T-helper 17 cell (primary cell): ENCODE measurements around the gene AUH. TPM values are rescaled to one million over a fixed set of nuclear protein-coding genes. Genes with fewer than 3 reads are reported as not detected.

ENCODE experiments used
- ATAC-seq: fragments of 150-1000 bp; cut with Tn5 transposase; 2 replicates; pipeline ENCODE4 v1.10.0; 2021; ENCODE audit warnings: mild to moderate bottlenecking, moderate library complexity
- DNase-seq, 3 donors: peaks; one replicate each; pipeline versions ENCODE4 v3.0.0 to v3.0.0-alpha.2; 2020 to 2021
- H3K9me3 ChIP-seq: one replicate; pipeline ENCODE4 v1.7.0; 2013; ENCODE audit warnings: low read length, mild to moderate bottlenecking; ENCODE audit not compliant: control insufficient read depth, poor library complexity, severe bottlenecking
- H3K27ac Mint-ChIP-seq: one replicate; pipeline ENCODE4 v1.8.0; 2022; ENCODE audit warnings: mild to moderate bottlenecking, moderate library complexity, mixed read lengths
- H3K27me3 Mint-ChIP-seq: one replicate; pipeline ENCODE4 v1.8.0; 2022; ENCODE audit warnings: mixed read lengths
- H3K36me3 Mint-ChIP-seq: one replicate; pipeline ENCODE4 v1.8.0; 2022; ENCODE audit warnings: low read depth, mixed read lengths
- H3K4me1 Mint-ChIP-seq: one replicate; pipeline ENCODE4 v1.8.0; 2022; ENCODE audit warnings: mild to moderate bottlenecking, mixed read lengths
- H3K4me3 Mint-ChIP-seq: one replicate; pipeline ENCODE4 v1.8.0; 2022; ENCODE audit warnings: mild to moderate bottlenecking, moderate library complexity, mixed read lengths
- total RNA-seq, 4 donors: library from RNA in 2 of 4; stranded (reverse) in 2 of 4; gene quantifications; one replicate each; pipeline ENCODE4 v1.2.3 and lab custom pipeline; 2022 to 2026

Gene AUH
- total RNA-seq, 2 donors from 2014 or later, result 15.2 to 17.2 TPM

- peaks cover 3% of the 10 kb centered on the region for H3K4me1 Mint-ChIP-seq
- DNase-seq (no peak), ATAC-seq (no peak)
- no peak overlapping the region for H3K4me3 Mint-ChIP-seq
- no peak overlapping the region for H3K27ac Mint-ChIP-seq
- no peaks in the 10 kb centered on the region for H3K9me3 ChIP-seq
- H3K27me3 Mint-ChIP-seq, result no peaks in the 10 kb centered on the region
- peaks cover 2% of the 10 kb centered on the region for H3K36me3 Mint-ChIP-seq
These were observed 122.2 kb downstream of the AUH start for GRCh38 chr9:91239367-91240111.

DNA sequence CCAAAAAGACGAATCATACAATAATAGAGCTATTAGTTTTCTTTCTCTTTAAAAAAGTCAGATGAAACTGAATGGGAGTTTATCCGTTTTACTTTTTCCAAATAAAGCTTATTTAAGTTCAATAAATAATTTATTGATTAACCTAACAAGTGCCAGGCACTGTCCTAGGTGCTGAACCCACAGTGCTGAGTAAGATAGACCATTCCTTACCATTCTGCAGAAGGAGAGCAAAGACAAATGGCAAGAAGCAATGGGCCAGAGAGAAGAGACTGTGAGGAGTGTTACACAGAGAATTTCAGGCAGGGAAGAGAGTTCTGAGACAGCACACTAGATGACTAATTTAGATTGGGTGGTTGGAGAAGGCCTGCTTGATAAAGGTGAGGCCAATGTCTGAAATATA lies 127.2 kb downstream of the AUH start:
- ATAC-seq (no peak), DNase-seq (no peak)
- no peaks in the 10 kb centered on the region for H3K9me3 ChIP-seq
- Mint-ChIP-seq H3K36me3 (no peaks in the 10 kb centered on the region), H3K27ac (no peak overlapping the region), H3K4me3 (no peak overlapping the region), H3K4me1 (no peaks in the 10 kb centered on the region), H3K27me3 (no peaks in the 10 kb centered on the region)

GRCh38 chr9:91231619-91232018 lies 130.1 kb downstream of the AUH start:
- H3K4me1 Mint-ChIP-seq, result no peaks in the 10 kb centered on the region
- no peak overlapping the region for H3K4me3 Mint-ChIP-seq
- no peaks in the 10 kb centered on the region for H3K36me3 Mint-ChIP-seq
- DNase-seq (no peak), ATAC-seq (no peak)
- H3K27ac Mint-ChIP-seq, result no peak overlapping the region
- no peaks in the 10 kb centered on the region for H3K27me3 Mint-ChIP-seq
- no peaks in the 10 kb centered on the region for H3K9me3 ChIP-seq

DNA sequence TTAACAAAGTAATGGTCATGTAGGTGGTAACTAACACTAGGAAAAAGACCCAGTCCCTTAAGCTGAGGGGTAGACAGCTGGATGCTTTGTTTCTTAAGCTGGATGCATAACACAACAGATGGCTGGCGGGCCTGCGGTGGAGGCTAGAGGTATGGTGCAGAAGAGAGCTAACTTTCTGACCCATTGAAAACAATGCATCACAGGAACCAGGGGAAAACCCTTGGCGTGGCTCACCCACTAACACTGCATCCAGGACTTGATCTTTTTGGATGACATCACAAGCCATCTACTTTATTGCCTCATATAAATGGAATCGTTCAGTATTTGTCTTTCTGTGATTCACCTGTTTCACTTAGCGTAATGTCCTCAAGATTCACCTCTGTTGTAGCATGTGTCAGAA lies 138.7 kb downstream of the AUH start:
- no peaks in the 10 kb centered on the region for H3K4me1 Mint-ChIP-seq
- ATAC-seq, result no peak
- H3K27me3 Mint-ChIP-seq, result no peaks in the 10 kb centered on the region
- no peaks in the 10 kb centered on the region for H3K9me3 ChIP-seq
- DNase-seq, result no peak
- H3K27ac Mint-ChIP-seq, result no peak overlapping the region
- peaks cover 3% of the 10 kb centered on the region for H3K36me3 Mint-ChIP-seq
- no peak overlapping the region for H3K4me3 Mint-ChIP-seq

- Mint-ChIP-seq H3K27ac (no peak overlapping the region), H3K36me3 (peaks cover 3% of the 10 kb centered on the region), H3K4me1 (no peaks in the 10 kb centered on the region), H3K27me3 (no peaks in the 10 kb centered on the region), H3K4me3 (no peak overlapping the region)
- DNase-seq (no peak), ATAC-seq (no peak)
- no peaks in the 10 kb centered on the region for H3K9me3 ChIP-seq
These were observed 139.3 kb downstream of the AUH start for GRCh38 chr9:91222457-91222856.

DNA sequence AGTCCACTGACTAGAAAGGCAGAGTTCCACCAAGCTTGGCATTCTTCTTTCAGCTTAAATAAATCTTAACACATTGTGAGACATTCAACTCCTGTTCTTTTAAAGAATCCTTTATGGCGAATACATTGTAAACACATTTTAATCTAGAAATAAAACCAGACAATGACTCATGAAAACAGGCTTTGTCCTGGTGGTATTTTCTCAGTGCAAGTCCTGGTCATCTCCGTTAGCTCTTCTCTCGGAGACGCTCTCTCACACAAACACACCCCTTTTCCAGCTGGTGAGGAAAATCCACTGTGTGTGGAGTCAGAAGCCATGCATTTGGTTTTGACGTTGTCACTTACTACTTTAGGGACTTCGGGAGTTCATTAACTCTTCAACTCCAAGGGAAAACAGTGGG lies 140.4 kb downstream of the AUH start:
- DNase-seq (no peak), ATAC-seq (no peak)
- H3K36me3 Mint-ChIP-seq, result peaks cover 3% of the 10 kb centered on the region
- no peaks in the 10 kb centered on the region for H3K4me1 Mint-ChIP-seq
- H3K27ac Mint-ChIP-seq, result no peak overlapping the region
- no peaks in the 10 kb centered on the region for H3K27me3 Mint-ChIP-seq
- no peaks in the 10 kb centered on the region for H3K9me3 ChIP-seq
- no peak overlapping the region for H3K4me3 Mint-ChIP-seq

DNA sequence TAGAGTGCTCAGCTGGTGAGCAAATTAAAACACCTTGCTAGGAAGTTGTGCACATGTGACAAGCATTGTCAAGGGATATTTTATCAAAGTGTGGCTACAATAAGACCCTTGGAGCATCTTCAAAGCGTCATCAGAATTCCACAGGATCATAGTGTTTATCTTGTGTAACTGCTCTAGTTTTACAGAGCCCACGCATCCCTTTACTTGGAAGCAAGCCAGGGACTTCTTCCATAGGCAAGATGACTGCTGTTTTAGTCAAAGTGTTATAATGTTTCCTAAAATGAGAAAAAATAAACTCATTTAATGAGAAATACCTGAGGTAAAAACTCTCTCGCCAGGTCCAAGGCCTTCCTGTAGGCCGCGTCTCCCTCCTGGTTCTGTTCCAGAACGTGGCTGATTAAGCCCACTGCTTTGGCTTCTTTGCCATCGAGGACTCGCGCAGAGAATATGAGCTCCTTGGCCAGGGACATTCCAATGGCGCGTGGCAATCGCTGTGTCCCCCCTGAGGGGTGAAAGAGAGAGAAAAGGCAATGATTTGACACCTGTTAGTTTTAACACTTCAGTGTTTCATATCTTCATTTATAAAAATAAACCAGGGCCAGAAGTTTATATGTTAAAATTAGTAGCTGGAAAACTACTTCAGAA lies 141.1 kb downstream of the AUH start:
- Mint-ChIP-seq H3K4me3 (no peak overlapping the region), H3K27me3 (no peaks in the 10 kb centered on the region), H3K4me1 (peaks cover under 1% of the 10 kb centered on the region), H3K27ac (no peak overlapping the region), H3K36me3 (peaks cover 3% of the 10 kb centered on the region)
- H3K9me3 ChIP-seq, result no peaks in the 10 kb centered on the region
- ATAC-seq (no peak), DNase-seq (no peak)

GRCh38 chr9:91220021-91220420 lies 141.7 kb downstream of the AUH start:
- ATAC-seq (no peak), DNase-seq (no peak)
- no peaks in the 10 kb centered on the region for H3K9me3 ChIP-seq
- no peak overlapping the region for H3K27ac Mint-ChIP-seq
- no peak overlapping the region for H3K4me3 Mint-ChIP-seq
- H3K36me3 Mint-ChIP-seq, result peaks cover 3% of the 10 kb centered on the region
- peaks cover 2% of the 10 kb centered on the region for H3K4me1 Mint-ChIP-seq
- no peaks in the 10 kb centered on the region for H3K27me3 Mint-ChIP-seq

GRCh38 chr9:91219557-91219956 lies 142.2 kb downstream of the AUH start:
- Mint-ChIP-seq H3K4me3 (no peak overlapping the region), H3K4me1 (peaks cover 2% of the 10 kb centered on the region), H3K27ac (no peak overlapping the region), H3K27me3 (no peaks in the 10 kb centered on the region), H3K36me3 (peaks cover 3% of the 10 kb centered on the region)
- ATAC-seq (no peak), DNase-seq (no peak)
- H3K9me3 ChIP-seq, result no peaks in the 10 kb centered on the region

DNA sequence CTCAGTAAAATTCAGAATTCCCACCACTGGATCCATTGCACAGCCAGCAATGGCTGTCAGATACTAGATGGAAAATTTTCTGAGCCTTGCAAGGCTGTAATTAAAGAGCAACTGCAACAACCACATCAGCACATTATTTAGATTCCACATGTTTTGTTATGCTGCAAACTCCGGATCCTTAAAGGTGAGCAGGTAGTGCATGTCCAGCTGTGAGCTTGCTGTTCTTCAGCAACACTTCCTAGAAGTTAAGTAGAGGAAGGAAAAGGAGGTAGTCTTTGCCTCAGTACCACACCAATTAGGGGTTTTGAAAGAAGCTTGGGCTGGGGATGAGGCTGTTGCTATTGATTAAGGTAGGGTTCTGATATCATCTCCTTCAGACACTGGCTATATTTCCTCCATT lies 144.3 kb downstream of the AUH start:
- Mint-ChIP-seq H3K27ac (no peak overlapping the region), H3K36me3 (peaks cover 6% of the 10 kb centered on the region)

GRCh38 chr9:91214867-91215266 lies 146.9 kb downstream of the AUH start:
- H3K9me3 ChIP-seq, result no peaks in the 10 kb centered on the region
- ATAC-seq (no peak), DNase-seq (no peak)
- H3K4me1 Mint-ChIP-seq, result peaks cover 3% of the 10 kb centered on the region
- H3K36me3 Mint-ChIP-seq, result peaks cover 6% of the 10 kb centered on the region
- no peaks in the 10 kb centered on the region for H3K27me3 Mint-ChIP-seq
- H3K27ac Mint-ChIP-seq, result no peak overlapping the region
- H3K4me3 Mint-ChIP-seq, result no peak overlapping the region

More for the DNA sequence above, 144.3 kb downstream of the AUH start:
- Mint-ChIP-seq H3K4me1 (peaks cover 2% of the 10 kb centered on the region), H3K27me3 (no peaks in the 10 kb centered on the region), H3K4me3 (no peak overlapping the region)
- no peaks in the 10 kb centered on the region for H3K9me3 ChIP-seq
- DNase-seq (no peak), ATAC-seq (no peak)

- no peaks in the 10 kb centered on the region for H3K9me3 ChIP-seq
- Mint-ChIP-seq H3K27ac (no peak overlapping the region), H3K4me3 (no peak overlapping the region), H3K27me3 (no peaks in the 10 kb centered on the region), H3K4me1 (peaks cover 3% of the 10 kb centered on the region), H3K36me3 (peaks cover 6% of the 10 kb centered on the region)
- ATAC-seq, result no peak
- DNase-seq, result no peak
These were observed 147.6 kb downstream of the AUH start for GRCh38 chr9:91214086-91214485.

- no peak overlapping the region for H3K4me3 Mint-ChIP-seq
These were observed 149.0 kb downstream of the AUH start for GRCh38 chr9:91212596-91213243.

More at GRCh38 chr9:91212596-91213243, 149.0 kb downstream of the AUH start:
- ATAC-seq (no peak), DNase-seq (no peak)
- Mint-ChIP-seq H3K27ac (no peak overlapping the region), H3K4me1 (peaks cover 14% of the 10 kb centered on the region), H3K27me3 (no peaks in the 10 kb centered on the region), H3K36me3 (peaks cover 3% of the 10 kb centered on the region)
- no peaks in the 10 kb centered on the region for H3K9me3 ChIP-seq
